ENCODE measurements around the gene ASB16. TPM values are rescaled to one million over a fixed set of nuclear protein-coding genes. Genes with fewer than 3 reads are reported as not detected.

The ASB16 gene
- total and polyA plus RNA-seq, 2 donors (not counting 1 experiment from before 2014, with no cell fraction given): not detected

- Histone ChIP-seq H4K20me1 (ENCODE audit: control insufficient read depth, insufficient read depth, low read length, poor library complexity, severe bottlenecking) (peaks cover 53% of the 10 kb centered on the region), H3K27me3 (replicated peaks in 1 of 4; ENCODE audit: control extremely low read depth in 1 of 4, control insufficient read depth in 3 of 4, insufficient read depth in 4 of 4, low read length in 3 of 4) (no peaks in the 10 kb centered on the region), H3K4me2 (replicated peaks; ENCODE audit: low read depth, low read length, poor library complexity, severe bottlenecking) (peak overlapping the region; percentile 99), H3K36me3 (replicated peaks in 1 of 2; ENCODE audit: control extremely low read depth in 1 of 2, control insufficient read depth in 1 of 2, extremely low read depth in 1 of 2, insufficient read depth in 2 of 2, low read length in 1 of 2) (peaks cover 1 to 8% of the 10 kb centered on the region in 2 experiments), H3K9me3 (ENCODE audit: control extremely low read depth in 1 of 3, control insufficient read depth in 2 of 3, insufficient read depth in 1 of 3, low read length in 2 of 3) (no peaks in the 10 kb centered on the region), H3K27ac (ENCODE audit: low read length in 2 of 2) (peak overlapping the region in 1 of 2 donors; percentile 90), H2AFZ (ENCODE audit: insufficient read depth, low read depth, low read length, poor library complexity, severe bottlenecking) (peak overlapping the region; percentile 81), H3K4me1 (ENCODE audit: control insufficient read depth in 2 of 2, insufficient read depth in 2 of 2, low read length in 2 of 2) (peaks cover 18 to 26% of the 10 kb centered on the region in 2 donors), H3K79me2 (ENCODE audit: control insufficient read depth, insufficient read depth, low read length) (peaks cover 77% of the 10 kb centered on the region), H3K9ac (ENCODE audit: low read length) (peak overlapping the region; percentile 91), H3K4me3 (ENCODE audit: control extremely low read depth in 1 of 5, extremely low read depth in 1 of 5, insufficient read depth in 1 of 5, low read depth in 2 of 5, low read length in 4 of 5) (peak overlapping the region; percentile 70 to 98 (median 73))
- no peaks in the 10 kb centered on the region for H3K27me3 Mint-ChIP-seq
- ChIA-PET POLR2A (interaction anchor here (0.5 to 1.6 kb wide), 7 partner anchors 8 to 223 kb away, joined by 3 to 7 read pairs (median 3); partner anchors contain the start of gene GRN), CTCF (interaction anchor here (1.0 to 2.2 kb wide), 6 partner anchors 19 to 232 kb away, joined by 3 to 16 read pairs (median 4); partner anchors contain the start of genes GRN and HROB)
- peak overlapping the region; percentile 99 for H3K27ac Mint-ChIP-seq
- ATAC-seq (ENCODE audit: low read depth) (no peak), DNase-seq (no peak)
- WGBS (ENCODE audit: insufficient coverage): no CpG with 5 or more reads among the region's 1 CpG
- peaks cover 50% of the 10 kb centered on the region for H3K4me1 Mint-ChIP-seq
- H3K9me3 Mint-ChIP-seq (ENCODE audit: insufficient read depth): no peaks in the 10 kb centered on the region
- intact Hi-C loops (cut with micrococcal nuclease): loop anchor here (1.0 kb wide), 1 partner anchor 10 kb away; no protein-coding TSS in a partner anchor
- H3K4me3 Mint-ChIP-seq: peak overlapping the region; percentile 95
- no peak for TF ChIP-seq CTCF (IDR thresholded peaks at IDR 0.05)
- no peak for TF ChIP-seq EZH2 (IDR thresholded peaks at IDR 0.05; ENCODE audit: borderline replicate concordance, insufficient read depth, low read depth, low read length, poor library complexity, severe bottlenecking)
Measured at GRCh38 chr17:44121997-44122815, 48.3 kb upstream of the ASB16 start.

All from B cell (primary cell).